ENCODE results near the gene ZKSCAN1. TPM values are rescaled to one million over a fixed set of nuclear protein-coding genes. Genes with fewer than 3 reads are reported as not detected.

The ZKSCAN1 gene
- polyA plus RNA-seq, 3 donors: 10.4 to 24.3 (median 10.7) TPM

GRCh38 chr7:99996755-99997544 lies 18.4 kb upstream of the ZKSCAN1 start:
- H3K9me3 ChIP-seq (replicated peaks in 1 of 2; ENCODE audit: control insufficient read depth in 1 of 2, insufficient read depth in 1 of 2, low read length in 2 of 2): no peaks in the 10 kb centered on the region
- no peak for DNase-seq
- peaks cover 17 to 28% of the 10 kb centered on the region in 2 donors for H3K4me1 ChIP-seq (ENCODE audit: control insufficient read depth in 1 of 2, insufficient read depth in 2 of 2, low read length in 2 of 2)
- 67% methylated on average over 14 of the region's 15 CpGs for WGBS (ENCODE audit: insufficient coverage)
- Mint-ChIP-seq H3K4me3 (peak overlapping the region; percentile 81 to 88), H3K36me3 (no peaks in the 10 kb centered on the region), H3K9me3 (peaks cover 0 to 4% (median 0%) of the 10 kb centered on the region in 7 donors), H3K27me3 (ENCODE audit: low read depth in 3 of 3) (peaks cover 0 to 8% (median 6%) of the 10 kb centered on the region in 3 donors), H3K4me1 (peaks cover 28% of the 10 kb centered on the region), H3K27ac (peak overlapping the region; percentile 49 to 89 (median 84))
- H3K27me3 ChIP-seq (ENCODE audit: control insufficient read depth in 2 of 2, insufficient read depth in 2 of 2, low read length in 2 of 2): no peaks in the 10 kb centered on the region
- intact Hi-C loops (cut with micrococcal nuclease): loop anchor here in 1 of 2 donors (10.0 kb wide), 1 partner anchor 58 kb away; no protein-coding TSS in a partner anchor
- H3K4me2 ChIP-seq (replicated peaks; ENCODE audit: extremely low read depth, low read length, poor library complexity, severe bottlenecking): peak overlapping the region; percentile 80
- no peaks in the 10 kb centered on the region for H4K20me1 ChIP-seq (ENCODE audit: insufficient read depth, low read length)
- no peak for TF ChIP-seq CTCF (IDR thresholded peaks at IDR 0.05)
- H3K9ac ChIP-seq (ENCODE audit: insufficient read depth, low read length, poor library complexity, severe bottlenecking): peak overlapping the region; percentile 73
- no peaks in the 10 kb centered on the region for H3K36me3 ChIP-seq (replicated peaks in 1 of 2; ENCODE audit: control insufficient read depth in 1 of 2, insufficient read depth in 2 of 2, low read length in 2 of 2)
- H2AFZ ChIP-seq (ENCODE audit: insufficient read depth, low read depth, low read length, poor library complexity, severe bottlenecking): peak overlapping the region; percentile 97
- H3K27ac ChIP-seq (ENCODE audit: low read depth in 1 of 2, low read length in 2 of 2): peak overlapping the region; percentile 32 to 56
- no peaks in the 10 kb centered on the region for H3K79me2 ChIP-seq (ENCODE audit: insufficient read depth, low read length)
- peak overlapping the region; percentile 47 to 75 (median 58) for H3K4me3 ChIP-seq (replicated peaks in 1 of 3; ENCODE audit: low read depth in 2 of 3, low read length in 3 of 3)

GRCh38 chr7:99997545-99998137 lies 17.8 kb upstream of the ZKSCAN1 start:
- Histone ChIP-seq H3K4me3 (replicated peaks in 1 of 3; ENCODE audit: low read depth in 2 of 3, low read length in 3 of 3) (peak overlapping the region; percentile 47 to 75 (median 58)), H2AFZ (ENCODE audit: insufficient read depth, low read depth, low read length, poor library complexity, severe bottlenecking) (peak overlapping the region; percentile 97), H3K9me3 (replicated peaks in 1 of 2; ENCODE audit: control insufficient read depth in 1 of 2, insufficient read depth in 1 of 2, low read length in 2 of 2) (no peaks in the 10 kb centered on the region), H3K79me2 (ENCODE audit: insufficient read depth, low read length) (no peaks in the 10 kb centered on the region), H4K20me1 (ENCODE audit: insufficient read depth, low read length) (no peaks in the 10 kb centered on the region), H3K9ac (ENCODE audit: insufficient read depth, low read length, poor library complexity, severe bottlenecking) (peak overlapping the region; percentile 73), H3K27me3 (ENCODE audit: control insufficient read depth in 2 of 2, insufficient read depth in 2 of 2, low read length in 2 of 2) (no peaks in the 10 kb centered on the region), H3K4me1 (ENCODE audit: control insufficient read depth in 1 of 2, insufficient read depth in 2 of 2, low read length in 2 of 2) (peaks cover 17 to 24% of the 10 kb centered on the region in 2 donors), H3K36me3 (replicated peaks in 1 of 2; ENCODE audit: control insufficient read depth in 1 of 2, insufficient read depth in 2 of 2, low read length in 2 of 2) (no peaks in the 10 kb centered on the region), H3K4me2 (replicated peaks; ENCODE audit: extremely low read depth, low read length, poor library complexity, severe bottlenecking) (peak overlapping the region; percentile 80), H3K27ac (ENCODE audit: low read depth in 1 of 2, low read length in 2 of 2) (peak overlapping the region; percentile 32 to 56)
- TF ChIP-seq CTCF (IDR thresholded peaks at IDR 0.05): peak; percentile 22
- DNase-seq: peak; percentile 34 to 45 (median 40)
- Mint-ChIP-seq H3K4me1 (peaks cover 25% of the 10 kb centered on the region), H3K4me3 (peak overlapping the region; percentile 81 to 88), H3K9me3 (peaks cover 0 to 4% (median 0%) of the 10 kb centered on the region in 7 donors), H3K27ac (peak overlapping the region; percentile 49 to 89 (median 84)), H3K27me3 (ENCODE audit: low read depth in 3 of 3) (peaks cover 0 to 9% (median 6%) of the 10 kb centered on the region in 3 donors), H3K36me3 (no peaks in the 10 kb centered on the region)
- intact Hi-C loops (cut with micrococcal nuclease): loop anchor here in 1 of 2 donors (10.0 kb wide), 1 partner anchor 57 kb away; no protein-coding TSS in a partner anchor
- WGBS (ENCODE audit: insufficient coverage): 1% methylated on average over 33 of the region's 35 CpGs
